Peyer's patch (tissue), 4 donors: ENCODE data around the gene ZBED1. TPM values are rescaled to one million over a fixed set of nuclear protein-coding genes. Genes with fewer than 3 reads are reported as not detected.
"Not testable (repeated sequence)": the region's sequence is repeated elsewhere in the genome, so short reads cannot be mapped to it uniquely, and the experiment has no call there.

Experiments used
- DNase-seq, 3 donors: peaks; one replicate each; pipeline ENCODE4 v3.0.0-alpha.2; 2017 to 2019
- H3K27ac ChIP-seq, 4 donors: fragments of 200-600 bp; sonication (generic); one replicate each; pipeline ENCODE4 v1.5.1; 2016 to 2019
- H3K27me3 ChIP-seq, 2 donors: fragments of 200-600 bp; sonication (generic); one replicate each; pipeline ENCODE4 v1.5.1; 2019
- H3K36me3 ChIP-seq, 3 donors: fragments of 200-600 bp; sonication (generic); one replicate each; pipeline ENCODE4 v1.5.1; 2016 to 2019
- H3K4me1 ChIP-seq, 4 donors: fragments of 200-600 bp; sonication (generic); one replicate each; pipeline ENCODE4 v1.5.1; 2016 to 2019
- H3K4me3 ChIP-seq, 4 donors: fragments of 200-600 bp; sonication (generic); 1 replicate in 3 of 4; 2 replicates in 1 of 4; pipeline ENCODE4 v1.5.1; 2016 to 2019; ENCODE audit warnings: mild to moderate bottlenecking in 1 of 4
- H3K9me3 ChIP-seq, 4 donors: fragments of 200-600 bp; sonication (generic); one replicate each; pipeline ENCODE4 v1.5.1; 2016 to 2019; ENCODE audit warnings: mild to moderate bottlenecking in 1 of 4
- POLR2A ChIP-seq, 2 donors: fragments of 450-650 bp; IDR thresholded peaks; one replicate each; pipeline ENCODE4 v1.5.1; 2017; ENCODE audit warnings: antibody characterized with exemption in 2 of 2, mild to moderate bottlenecking in 2 of 2, moderate library complexity in 2 of 2
- total RNA-seq, 4 donors: library from RNA; depleted of rRNA; stranded (reverse); fragments of >200 nt; gene quantifications; one replicate each; pipeline ENCODE4 v1.1.0, GENCODE V29; 2016
- TF ChIP-seq, protein P1 (sequence below), 6 experiments: fragments of 450-650 bp in 4 of 6; fragments of 200-600 bp in 2 of 6; sonication (generic) in 1 of 6; IDR thresholded peaks; one replicate each; pipeline ENCODE4 v1.5.1; 2017 to 2019; ENCODE audit warnings: antibody characterized with exemption in 6 of 6, mild to moderate bottlenecking in 3 of 6, moderate library complexity in 1 of 6

ZBED1 gene
- total RNA-seq, 4 donors from 2014 or later, result 48.7 to 71.4 (median 59.8) TPM

DNA sequence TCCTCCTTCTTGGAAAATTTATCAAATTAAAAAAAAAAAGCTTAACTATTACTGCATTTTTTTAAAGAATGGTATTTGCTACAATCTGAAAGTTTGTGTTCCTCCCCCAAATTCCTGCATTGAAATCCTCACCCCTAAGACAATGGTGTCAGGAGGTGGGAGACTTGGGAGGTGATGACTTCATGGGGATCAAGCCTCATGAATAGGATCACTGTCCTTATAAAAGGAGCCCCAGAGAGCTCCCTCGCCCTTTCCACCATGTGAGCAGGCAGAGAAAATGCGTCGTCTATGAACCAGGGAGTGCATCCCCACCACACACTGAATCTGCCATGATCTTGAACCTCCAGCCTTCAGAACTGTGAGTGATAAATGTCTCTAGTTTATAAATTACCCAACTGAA lies 38.0 kb downstream of the ZBED1 start:
- Histone ChIP-seq H3K4me3 (no peak overlapping the region), H3K36me3 (no peaks in the 10 kb centered on the region), H3K4me1 (no peaks in the 10 kb centered on the region), H3K9me3 (no peaks in the 10 kb centered on the region), H3K27me3 (no peaks in the 10 kb centered on the region), H3K27ac (no peak overlapping the region)
- no peak for DNase-seq
- TF ChIP-seq, protein P1, sequence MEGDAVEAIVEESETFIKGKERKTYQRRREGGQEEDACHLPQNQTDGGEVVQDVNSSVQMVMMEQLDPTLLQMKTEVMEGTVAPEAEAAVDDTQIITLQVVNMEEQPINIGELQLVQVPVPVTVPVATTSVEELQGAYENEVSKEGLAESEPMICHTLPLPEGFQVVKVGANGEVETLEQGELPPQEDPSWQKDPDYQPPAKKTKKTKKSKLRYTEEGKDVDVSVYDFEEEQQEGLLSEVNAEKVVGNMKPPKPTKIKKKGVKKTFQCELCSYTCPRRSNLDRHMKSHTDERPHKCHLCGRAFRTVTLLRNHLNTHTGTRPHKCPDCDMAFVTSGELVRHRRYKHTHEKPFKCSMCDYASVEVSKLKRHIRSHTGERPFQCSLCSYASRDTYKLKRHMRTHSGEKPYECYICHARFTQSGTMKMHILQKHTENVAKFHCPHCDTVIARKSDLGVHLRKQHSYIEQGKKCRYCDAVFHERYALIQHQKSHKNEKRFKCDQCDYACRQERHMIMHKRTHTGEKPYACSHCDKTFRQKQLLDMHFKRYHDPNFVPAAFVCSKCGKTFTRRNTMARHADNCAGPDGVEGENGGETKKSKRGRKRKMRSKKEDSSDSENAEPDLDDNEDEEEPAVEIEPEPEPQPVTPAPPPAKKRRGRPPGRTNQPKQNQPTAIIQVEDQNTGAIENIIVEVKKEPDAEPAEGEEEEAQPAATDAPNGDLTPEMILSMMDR (IDR thresholded peaks at IDR 0.05), result no peak
- TF ChIP-seq POLR2A (IDR thresholded peaks at IDR 0.05), result no peak

DNA sequence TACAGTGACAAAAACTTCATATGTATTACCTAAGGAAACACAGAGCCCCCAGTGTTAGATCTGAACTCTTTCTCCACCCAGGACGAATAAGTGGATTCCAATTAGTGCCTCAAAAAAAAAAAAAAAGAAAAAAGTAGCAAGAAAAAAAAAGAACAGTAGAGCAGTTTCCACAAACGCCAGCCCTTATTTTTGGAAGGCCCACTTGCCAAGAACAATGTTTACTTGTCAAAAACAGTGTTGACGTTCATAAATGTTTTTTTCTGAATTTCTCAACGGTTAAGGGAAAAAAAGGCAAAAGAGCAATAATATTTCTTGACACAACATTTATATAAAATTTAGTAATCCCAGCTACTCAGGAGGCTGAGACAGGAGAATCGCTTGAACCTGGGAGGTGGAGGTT lies 38.7 kb downstream of the ZBED1 start:
- Histone ChIP-seq H3K36me3 (no peaks in the 10 kb centered on the region), H3K4me3 (no peak overlapping the region), H3K4me1 (no peaks in the 10 kb centered on the region), H3K27me3 (no peaks in the 10 kb centered on the region), H3K27ac (no peak overlapping the region), H3K9me3 (no peaks in the 10 kb centered on the region)
- no peak for TF ChIP-seq POLR2A (IDR thresholded peaks at IDR 0.05)
- TF ChIP-seq, protein P1 (IDR thresholded peaks at IDR 0.05), result no peak
- no peak for DNase-seq

DNA sequence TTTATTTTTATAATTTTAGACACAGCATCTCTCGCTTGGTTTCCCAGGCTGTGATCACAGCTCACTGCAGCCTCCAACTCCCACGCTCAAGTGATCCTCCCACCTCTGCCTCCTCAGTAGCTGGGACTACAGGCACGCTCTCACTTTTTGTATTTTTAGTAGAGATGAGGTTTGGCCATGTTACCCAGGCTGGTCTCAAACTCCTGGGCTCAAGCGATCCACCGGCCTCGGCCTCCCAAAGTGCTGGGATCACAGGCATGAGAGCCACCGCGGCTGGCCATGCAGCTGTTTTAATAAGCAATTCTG lies 39.1 kb downstream of the ZBED1 start:
- DNase-seq, result no peak
- Histone ChIP-seq H3K4me3 (no peak overlapping the region), H3K27me3 (no peaks in the 10 kb centered on the region), H3K36me3 (no peaks in the 10 kb centered on the region), H3K9me3 (no peaks in the 10 kb centered on the region), H3K27ac (no peak overlapping the region), H3K4me1 (no peaks in the 10 kb centered on the region)
- no peak for TF ChIP-seq POLR2A (IDR thresholded peaks at IDR 0.05)
- TF ChIP-seq, protein P1 (IDR thresholded peaks at IDR 0.05), result no peak

DNA sequence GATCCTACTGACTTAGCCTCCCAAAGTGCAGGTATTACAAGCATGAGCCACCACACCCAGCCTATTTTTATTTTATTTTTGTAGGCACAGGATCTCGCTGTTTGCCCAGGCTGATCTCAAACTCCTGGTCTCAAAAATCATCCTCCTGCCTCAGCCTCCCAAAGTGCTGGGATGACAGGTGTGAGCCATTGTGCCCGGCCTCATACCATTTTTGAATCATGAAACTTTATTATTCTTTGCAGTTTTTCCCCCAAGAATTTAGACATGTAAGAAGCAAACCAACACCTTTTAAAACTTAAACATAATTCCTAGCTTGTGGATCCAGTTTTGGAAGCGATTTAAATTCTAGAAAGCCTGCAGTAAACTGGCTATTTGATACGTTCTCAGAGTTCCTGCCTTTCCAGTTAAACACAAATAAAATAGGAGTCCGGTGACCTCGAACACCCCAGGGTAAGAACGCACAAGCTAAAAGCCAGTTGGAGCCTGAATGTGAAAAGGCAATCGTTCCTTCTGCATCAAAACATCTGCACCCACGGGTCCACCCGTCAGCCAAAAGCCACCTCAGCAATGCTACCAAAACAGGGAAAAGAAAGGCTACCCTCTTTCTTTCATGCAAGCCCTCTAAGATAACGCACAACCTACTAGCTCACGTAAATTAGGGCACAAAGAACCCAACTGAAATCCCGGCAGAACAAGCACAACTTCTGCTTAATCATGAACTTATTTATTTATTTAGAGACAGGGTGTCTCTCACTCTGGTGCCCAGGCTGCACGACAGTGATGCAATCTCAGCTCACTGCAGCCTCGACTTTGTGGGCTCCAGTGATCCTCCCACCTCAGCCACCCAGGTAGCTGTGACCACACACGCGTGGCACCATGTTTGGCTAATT lies 39.7 kb downstream of the ZBED1 start:
- H3K27me3 ChIP-seq, DNase-seq, H3K9me3 ChIP-seq, H3K27ac ChIP-seq, H3K36me3 ChIP-seq, H3K4me3 ChIP-seq, H3K4me1 ChIP-seq: not testable (repeated sequence)

DNA sequence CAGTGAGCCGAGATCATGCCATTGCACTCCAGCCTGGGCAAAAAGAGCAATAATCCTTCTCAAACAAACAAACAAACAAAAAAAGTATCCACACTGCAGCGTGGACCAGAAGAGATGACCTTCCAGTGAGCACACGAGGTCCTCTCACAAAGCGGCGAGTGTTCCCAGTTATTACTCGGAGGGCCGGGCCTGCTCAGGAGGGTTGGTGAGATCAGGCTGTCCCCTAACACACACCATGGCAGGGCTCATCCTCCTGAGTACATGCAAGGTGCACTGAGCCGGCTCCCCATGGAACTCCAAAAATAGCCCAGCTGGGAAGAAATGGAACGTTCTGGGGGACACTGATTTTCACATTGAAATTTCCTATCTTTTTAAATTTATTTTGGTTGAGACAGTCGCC lies 40.7 kb downstream of the ZBED1 start:
- DNase-seq, H3K9me3 ChIP-seq, H3K4me1 ChIP-seq, H3K27ac ChIP-seq, H3K4me3 ChIP-seq, H3K36me3 ChIP-seq, H3K27me3 ChIP-seq: not testable (repeated sequence)

DNA sequence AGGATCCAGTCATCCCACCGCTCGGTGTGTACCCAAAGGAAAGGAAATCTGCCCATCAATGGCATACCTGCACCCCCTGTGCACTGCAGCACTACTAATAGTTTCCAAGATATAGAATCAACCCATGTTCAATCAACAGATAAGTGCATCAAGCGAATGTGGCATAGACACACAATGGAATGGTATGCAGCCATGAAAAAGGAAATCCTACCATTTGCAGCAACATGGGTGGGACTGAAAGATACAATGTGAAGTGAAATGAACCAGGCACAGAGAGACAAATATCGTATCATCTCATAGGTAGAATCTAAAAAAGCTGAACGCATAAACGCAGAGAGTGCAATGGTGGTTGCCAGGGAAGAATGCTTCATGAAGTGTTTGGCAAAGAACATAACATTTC lies 42.5 kb downstream of the ZBED1 start:
- DNase-seq, result no peak
- no peaks in the 10 kb centered on the region for H3K36me3 ChIP-seq
- no peak for TF ChIP-seq POLR2A (IDR thresholded peaks at IDR 0.05)
- TF ChIP-seq, protein P1 (IDR thresholded peaks at IDR 0.05), result no peak
- no peak overlapping the region for H3K4me3 ChIP-seq
- no peaks in the 10 kb centered on the region for H3K4me1 ChIP-seq
- no peaks in the 10 kb centered on the region for H3K9me3 ChIP-seq
- H3K27me3 ChIP-seq, result no peaks in the 10 kb centered on the region
- H3K27ac ChIP-seq, result no peak overlapping the region
